Central memory CD8-positive, alpha-beta T cell (primary cell): ENCODE measurements around the gene TAB2.
A peak's percentile ranks its signal among the peaks of the same experiment; 100 is the strongest.

Experiments used
- ATAC-seq: fragments of 150-1000 bp; cut with Tn5 transposase; replicated peaks from 2 replicates; pipeline ENCODE4 v1.10.0; 2022; ENCODE audit warnings: mild to moderate bottlenecking, moderate FRiP score, moderate number of reproducible peaks; ENCODE audit not compliant: poor library complexity, severe bottlenecking; ENCODE audit errors: extremely low read depth
- DNase-seq, 2 donors: peaks; one replicate each; pipeline ENCODE4 v3.0.0; 2021; ENCODE audit warnings: low spot score in 2 of 2
- H3K27ac Mint-ChIP-seq: one replicate; pipeline ENCODE4 v1.8.0; 2022; ENCODE audit warnings: low read depth, mild to moderate bottlenecking, moderate library complexity, mixed read lengths
- H3K27me3 Mint-ChIP-seq: one replicate; pipeline ENCODE4 v1.8.0; 2022; ENCODE audit warnings: mixed read lengths
- H3K36me3 Mint-ChIP-seq: one replicate; pipeline ENCODE4 v1.8.0; 2022; ENCODE audit warnings: mild to moderate bottlenecking, moderate library complexity, mixed read lengths; ENCODE audit not compliant: insufficient read depth
- H3K4me1 Mint-ChIP-seq: one replicate; pipeline ENCODE4 v1.8.0; 2022; ENCODE audit warnings: mixed read lengths
- H3K4me3 Mint-ChIP-seq: one replicate; pipeline ENCODE4 v1.8.0; 2022; ENCODE audit warnings: mild to moderate bottlenecking, moderate library complexity, mixed read lengths
- H3K9me3 Mint-ChIP-seq: one replicate; pipeline ENCODE4 v1.8.0; 2022; ENCODE audit warnings: mixed read lengths

TAB2 gene

DNA sequence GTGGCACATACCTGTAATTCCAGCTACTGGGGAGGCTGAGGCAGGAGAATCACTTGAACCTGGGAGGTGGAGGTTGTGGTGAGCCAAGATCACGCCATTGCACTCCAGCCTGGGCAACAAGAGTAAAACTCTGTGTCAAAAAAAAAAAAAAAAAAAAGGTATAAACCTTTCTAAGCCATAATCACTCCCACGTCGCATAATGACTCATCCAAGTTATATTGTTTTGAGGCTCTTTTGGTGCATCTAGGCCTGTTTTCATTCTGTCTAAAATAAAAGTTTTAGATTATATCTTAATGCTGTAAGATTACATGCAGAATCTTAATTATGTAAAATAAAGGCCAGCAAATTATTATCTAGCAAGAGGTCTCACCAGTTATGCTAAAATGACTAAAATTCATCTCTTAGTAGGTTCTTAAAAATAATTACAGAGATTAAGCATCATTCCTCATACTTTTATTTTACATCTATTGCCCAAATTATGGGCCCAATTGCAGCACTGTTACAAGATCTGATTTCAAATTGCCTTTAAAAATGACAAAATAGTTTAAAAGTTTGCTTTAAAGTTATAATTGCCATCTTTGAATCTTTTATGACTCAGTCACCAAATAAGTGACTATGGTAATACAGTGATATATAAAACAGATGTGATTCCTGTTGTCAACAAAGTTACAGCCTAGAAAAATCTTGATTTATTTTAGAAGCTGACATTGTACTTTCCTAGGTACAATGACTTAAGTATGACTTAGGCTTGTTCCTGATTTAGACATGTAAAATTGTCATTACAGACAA, 72.2 kb downstream of the TAB2 start:
- DNase-seq (no peak), ATAC-seq (no peak)
- Mint-ChIP-seq H3K4me3 (no peak overlapping the region), H3K27ac (no peak overlapping the region), H3K9me3 (peaks cover 10% of the 10 kb centered on the region), H3K4me1 (peaks cover 54% of the 10 kb centered on the region), H3K27me3 (no peaks in the 10 kb centered on the region), H3K36me3 (peaks cover 16% of the 10 kb centered on the region)

DNA sequence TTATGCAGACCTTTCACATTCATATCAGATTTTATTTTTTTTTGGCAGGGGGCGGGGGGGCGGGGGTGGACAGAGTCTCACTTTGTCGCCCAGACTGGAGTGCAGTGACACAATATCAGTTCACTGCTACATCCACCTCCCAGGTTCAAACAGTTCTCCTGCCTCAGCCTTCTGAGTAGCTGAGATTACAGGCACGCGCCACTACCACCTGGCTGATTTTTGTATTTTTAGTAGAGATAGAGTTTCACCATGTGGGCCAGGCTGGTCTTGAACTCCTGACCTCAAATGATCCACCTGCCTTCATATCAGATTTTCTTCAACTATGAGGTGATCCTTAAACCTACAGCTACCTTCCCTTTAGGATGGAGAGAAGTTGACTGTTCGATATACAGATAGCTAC, 74.6 kb downstream of the TAB2 start:
- H3K9me3 Mint-ChIP-seq: peaks cover 2% of the 10 kb centered on the region
- H3K27ac Mint-ChIP-seq: peak overlapping the region; percentile 70
- peaks cover 53% of the 10 kb centered on the region for H3K4me1 Mint-ChIP-seq
- no peaks in the 10 kb centered on the region for H3K27me3 Mint-ChIP-seq
- ATAC-seq (no peak), DNase-seq (no peak)
- H3K4me3 Mint-ChIP-seq: no peak overlapping the region
- peaks cover 14% of the 10 kb centered on the region for H3K36me3 Mint-ChIP-seq

DNA sequence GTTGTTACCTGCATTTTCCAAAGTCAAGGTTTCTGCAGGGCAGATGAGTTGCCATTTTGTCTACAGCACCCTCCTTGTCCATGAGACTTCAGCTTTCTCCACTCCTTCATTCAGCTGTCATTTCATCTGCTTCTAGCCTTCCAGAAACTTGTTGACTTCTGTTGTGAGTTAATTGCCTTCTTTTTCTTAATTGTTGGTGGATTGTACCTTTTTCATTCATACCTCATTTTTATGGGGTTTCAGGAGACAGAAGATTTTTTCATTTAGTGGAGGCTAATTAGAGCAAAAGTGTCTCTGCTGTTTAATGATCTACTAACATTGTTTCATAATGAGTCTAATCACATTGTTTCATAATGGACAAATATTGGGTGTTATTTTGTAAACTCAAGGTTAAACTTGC, 75.0 kb downstream of the TAB2 start:
- Mint-ChIP-seq H3K27me3 (no peaks in the 10 kb centered on the region), H3K4me3 (no peak overlapping the region), H3K4me1 (peaks cover 51% of the 10 kb centered on the region), H3K36me3 (peaks cover 18% of the 10 kb centered on the region), H3K27ac (peak overlapping the region; percentile 70), H3K9me3 (no peaks in the 10 kb centered on the region)
- DNase-seq (no peak), ATAC-seq (no peak)

DNA sequence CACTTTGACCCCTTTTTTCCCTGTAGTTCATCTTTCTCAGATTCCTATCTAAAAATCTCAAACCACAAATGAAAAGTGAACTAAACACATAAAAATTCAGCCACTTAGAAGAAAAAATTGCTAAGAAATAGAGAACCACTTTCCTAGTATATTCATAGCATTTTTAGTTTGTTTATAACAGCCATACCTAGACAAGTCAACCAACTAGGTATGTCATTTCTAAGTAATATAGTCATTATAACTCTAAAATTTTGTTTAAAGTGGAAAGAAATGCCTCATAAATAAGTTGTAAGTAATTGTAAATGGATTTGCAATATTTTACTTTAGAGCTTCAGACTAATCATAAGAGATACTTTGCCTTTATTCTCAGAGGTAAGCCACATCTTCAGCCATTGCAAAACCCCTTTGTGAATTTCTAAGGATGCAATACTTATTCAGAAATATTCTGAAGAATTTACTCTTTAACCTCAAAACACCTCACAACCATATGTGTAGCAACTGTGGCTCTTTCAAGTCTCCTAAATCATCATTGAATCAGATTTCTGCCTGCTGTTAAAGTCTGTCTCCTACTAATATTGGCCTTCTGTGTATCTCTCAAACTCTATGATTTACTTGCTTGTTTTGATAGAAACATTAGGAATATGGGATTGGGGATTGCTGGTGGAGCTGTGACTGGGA, 75.6 kb downstream of the TAB2 start:
- ATAC-seq: no peak
- H3K9me3 Mint-ChIP-seq: no peaks in the 10 kb centered on the region
- peaks cover 20% of the 10 kb centered on the region for H3K36me3 Mint-ChIP-seq
- H3K27me3 Mint-ChIP-seq: no peaks in the 10 kb centered on the region
- peak overlapping the region; percentile 70 for H3K27ac Mint-ChIP-seq
- no peak for DNase-seq
- peaks cover 51% of the 10 kb centered on the region for H3K4me1 Mint-ChIP-seq
- H3K4me3 Mint-ChIP-seq: no peak overlapping the region

DNA sequence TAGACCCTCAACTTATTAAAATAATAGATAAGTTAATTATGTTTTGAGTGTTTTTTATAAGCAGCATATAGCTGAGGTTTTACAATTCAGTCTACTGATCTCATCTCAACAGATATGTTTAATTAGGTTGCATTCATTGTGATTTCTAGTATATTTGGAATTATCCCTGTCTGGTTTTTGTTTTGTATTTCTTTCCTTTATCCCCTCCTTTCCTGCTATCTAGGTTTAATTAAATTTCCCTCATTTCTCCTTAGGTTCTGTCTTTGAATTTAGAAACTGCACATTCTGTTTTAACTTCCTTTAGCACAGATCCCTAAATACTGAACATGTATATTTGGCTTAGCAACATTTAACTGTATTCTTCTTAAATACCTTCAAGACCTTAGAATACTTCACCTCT, 77.7 kb downstream of the TAB2 start:
- H3K27ac Mint-ChIP-seq: peak overlapping the region; percentile 52
- no peak for DNase-seq
- H3K36me3 Mint-ChIP-seq: peaks cover 24% of the 10 kb centered on the region
- no peak for ATAC-seq
- no peak overlapping the region for H3K4me3 Mint-ChIP-seq
- H3K9me3 Mint-ChIP-seq: no peaks in the 10 kb centered on the region
- peaks cover 51% of the 10 kb centered on the region for H3K4me1 Mint-ChIP-seq
- no peaks in the 10 kb centered on the region for H3K27me3 Mint-ChIP-seq

DNA sequence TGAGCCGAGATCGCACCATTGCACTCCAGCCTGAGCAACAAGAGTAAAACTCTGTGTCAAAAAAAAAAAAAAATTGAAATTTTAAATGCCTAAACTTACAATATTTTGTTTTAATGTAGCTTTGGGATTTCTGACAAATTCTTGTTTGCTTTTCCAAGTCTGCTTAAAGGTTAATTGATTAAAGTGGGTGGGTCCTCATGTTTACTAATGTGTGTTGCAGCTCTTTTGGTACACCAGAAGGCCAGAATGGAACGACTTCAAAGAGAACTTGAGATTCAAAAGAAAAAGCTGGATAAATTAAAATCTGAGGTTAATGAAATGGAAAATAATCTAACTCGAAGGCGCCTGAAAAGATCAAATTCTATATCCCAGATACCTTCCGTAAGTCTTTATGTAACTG, 79.9 kb downstream of the TAB2 start:
- no peaks in the 10 kb centered on the region for H3K27me3 Mint-ChIP-seq
- H3K9me3 Mint-ChIP-seq: no peaks in the 10 kb centered on the region
- no peak overlapping the region for H3K27ac Mint-ChIP-seq
- DNase-seq: no peak
- no peak overlapping the region for H3K4me3 Mint-ChIP-seq
- peaks cover 42% of the 10 kb centered on the region for H3K4me1 Mint-ChIP-seq
- no peak for ATAC-seq
- peaks cover 38% of the 10 kb centered on the region for H3K36me3 Mint-ChIP-seq

DNA sequence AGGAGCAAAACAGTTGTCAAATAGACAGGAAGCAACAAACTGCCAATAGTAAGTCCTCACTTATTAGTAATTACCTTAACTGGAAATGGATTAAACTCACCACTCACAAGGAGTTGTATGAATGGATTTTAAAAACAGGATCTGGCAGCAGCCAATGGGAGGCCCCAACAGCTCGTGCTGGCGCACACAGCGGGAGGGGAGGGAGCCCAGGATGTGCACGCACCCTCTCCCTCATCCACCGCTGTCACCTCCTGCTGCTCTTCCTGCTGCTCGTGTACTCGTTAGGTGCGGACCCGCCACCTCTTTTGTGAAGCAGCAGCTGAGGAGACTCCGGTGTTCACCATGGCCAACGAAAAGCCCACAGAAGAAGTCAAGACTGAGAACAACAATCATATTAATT, 82.5 kb downstream of the TAB2 start, which contains the start of gene SUMO4:
Gene SUMO4, plus strand, starts transcription at position 213 of the 400 bp plus-strand sequence. Its CDS starts 130 bp downstream, at position 343.
- Mint-ChIP-seq H3K4me1 (peaks cover 25% of the 10 kb centered on the region), H3K4me3 (no peak within 1 kb of the TSS), H3K36me3 (peaks cover 43% of the 10 kb centered on the region), H3K9me3 (no peaks in the 10 kb centered on the region), H3K27ac (peak within 1 kb of the TSS; percentile 10), H3K27me3 (no peaks in the 10 kb centered on the region)
- no peak for DNase-seq
- ATAC-seq: no peak

DNA sequence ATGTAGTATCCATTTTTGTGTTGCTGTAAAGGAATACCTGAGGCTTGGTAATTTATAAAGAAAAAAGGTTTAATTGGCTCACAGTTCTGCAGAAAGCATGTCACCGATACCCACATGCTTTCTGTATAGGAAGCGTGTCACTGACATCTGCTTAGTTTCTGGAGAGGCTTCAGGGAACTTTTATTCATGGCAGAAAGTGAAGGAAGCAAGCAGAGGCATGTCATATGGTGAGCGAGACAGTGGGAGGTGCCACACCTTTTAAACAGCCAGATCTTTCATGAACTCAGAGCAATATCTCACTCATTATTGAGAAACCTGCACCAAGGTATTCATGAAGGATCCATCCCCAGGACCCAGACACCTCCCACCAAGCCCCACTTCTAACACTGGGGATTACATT, 86.0 kb downstream of the TAB2 start:
- Mint-ChIP-seq H3K4me3 (no peak overlapping the region), H3K9me3 (no peaks in the 10 kb centered on the region), H3K27ac (no peak overlapping the region), H3K4me1 (peaks cover 17% of the 10 kb centered on the region), H3K36me3 (peaks cover 41% of the 10 kb centered on the region), H3K27me3 (no peaks in the 10 kb centered on the region)
- no peak for ATAC-seq
- DNase-seq: no peak

DNA sequence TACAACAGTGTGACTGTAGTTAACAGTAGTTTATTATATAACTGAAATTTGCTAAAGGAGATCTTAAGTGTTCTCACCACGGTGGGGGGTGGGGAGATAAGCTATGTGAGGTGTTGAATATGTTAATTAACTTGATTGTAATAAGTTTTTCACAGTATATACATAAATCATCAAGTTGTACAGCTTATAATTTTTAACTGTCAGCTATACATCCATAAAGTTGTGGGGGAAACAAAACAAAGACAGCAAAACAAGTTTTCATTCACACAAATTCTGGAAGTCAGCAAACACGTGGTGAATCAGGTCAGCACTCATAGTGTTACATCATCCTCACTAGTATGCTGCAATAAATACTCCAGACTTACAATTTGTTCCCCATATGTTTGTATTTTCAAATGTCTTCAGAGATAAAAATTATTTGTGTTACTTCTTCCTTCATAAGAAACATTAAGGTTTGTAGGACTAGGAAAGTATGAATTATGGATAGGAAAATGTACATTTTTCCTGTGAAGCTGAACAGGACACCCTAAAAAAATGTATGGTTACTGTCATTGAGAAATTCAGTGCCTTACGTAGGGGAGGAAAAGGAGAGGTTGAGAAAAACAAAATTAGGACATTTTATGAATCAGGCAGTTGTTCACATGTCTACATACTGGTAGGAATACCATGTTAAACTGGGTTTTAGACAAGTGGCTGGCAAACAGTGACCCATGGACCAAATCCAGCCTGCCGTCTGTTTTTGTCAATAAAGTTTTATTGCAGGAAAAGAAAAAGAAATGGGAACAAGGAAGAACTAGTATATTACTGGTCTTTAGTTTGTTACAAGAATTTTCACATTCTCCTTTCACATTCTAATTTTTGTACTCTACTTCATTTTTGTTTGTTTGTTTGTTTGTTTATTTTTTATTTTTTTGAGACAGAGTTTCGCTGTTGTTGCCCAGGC, 88.6 kb downstream of the TAB2 start:
- Mint-ChIP-seq H3K9me3 (no peaks in the 10 kb centered on the region), H3K36me3 (peaks cover 36% of the 10 kb centered on the region), H3K4me1 (peaks cover 17% of the 10 kb centered on the region), H3K4me3 (no peak overlapping the region), H3K27me3 (no peaks in the 10 kb centered on the region), H3K27ac (peak overlapping the region; percentile 55)
- ATAC-seq (no peak), DNase-seq (no peak)

DNA sequence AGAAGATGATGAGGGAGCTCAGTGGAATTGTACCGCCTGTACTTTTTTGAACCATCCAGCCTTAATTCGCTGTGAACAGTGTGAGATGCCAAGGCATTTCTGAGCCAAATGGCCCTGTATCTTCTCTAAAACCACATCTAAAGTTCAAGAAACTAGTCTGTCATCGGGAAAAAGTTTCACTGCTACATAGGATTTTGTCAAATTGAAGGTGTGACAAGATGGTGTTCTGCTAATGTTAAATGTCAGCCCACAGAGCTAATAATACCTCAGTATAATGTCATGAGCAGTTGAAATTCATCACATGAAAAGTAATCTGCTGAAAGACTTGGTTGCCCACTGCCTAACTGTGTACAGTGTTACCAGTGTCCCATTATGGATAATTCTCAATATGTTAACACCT, 92.1 kb downstream of the TAB2 start:
- no peak for DNase-seq
- peaks cover 11% of the 10 kb centered on the region for H3K4me1 Mint-ChIP-seq
- no peak overlapping the region for H3K4me3 Mint-ChIP-seq
- peaks cover 20% of the 10 kb centered on the region for H3K36me3 Mint-ChIP-seq
- no peak for ATAC-seq
- no peak overlapping the region for H3K27ac Mint-ChIP-seq
- H3K9me3 Mint-ChIP-seq: no peaks in the 10 kb centered on the region
- H3K27me3 Mint-ChIP-seq: no peaks in the 10 kb centered on the region

DNA sequence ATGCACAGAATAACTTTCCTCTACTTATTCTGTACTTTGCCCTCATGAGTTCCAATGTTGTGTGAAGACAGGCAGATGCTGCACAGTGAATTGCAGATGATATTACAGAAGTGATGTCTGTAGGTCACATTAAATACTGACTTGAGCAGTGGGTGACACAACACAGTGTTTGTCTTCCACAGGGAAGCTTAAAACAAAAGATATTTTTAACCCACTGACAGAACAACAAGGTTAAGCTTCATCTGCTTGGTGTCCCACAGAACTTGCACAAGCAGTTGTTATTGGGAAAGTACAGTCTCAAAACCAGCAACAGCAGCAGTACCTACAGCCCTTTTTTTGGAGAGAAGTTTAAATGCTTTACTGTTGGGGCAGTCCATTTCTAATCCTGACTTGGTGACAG, 93.0 kb downstream of the TAB2 start:
- H3K4me1 Mint-ChIP-seq: peaks cover 9% of the 10 kb centered on the region
- ATAC-seq (no peak), DNase-seq (no peak)
- H3K4me3 Mint-ChIP-seq: no peak overlapping the region
- H3K27ac Mint-ChIP-seq: no peak overlapping the region
- no peaks in the 10 kb centered on the region for H3K27me3 Mint-ChIP-seq
- H3K9me3 Mint-ChIP-seq: no peaks in the 10 kb centered on the region
- peaks cover 17% of the 10 kb centered on the region for H3K36me3 Mint-ChIP-seq

DNA sequence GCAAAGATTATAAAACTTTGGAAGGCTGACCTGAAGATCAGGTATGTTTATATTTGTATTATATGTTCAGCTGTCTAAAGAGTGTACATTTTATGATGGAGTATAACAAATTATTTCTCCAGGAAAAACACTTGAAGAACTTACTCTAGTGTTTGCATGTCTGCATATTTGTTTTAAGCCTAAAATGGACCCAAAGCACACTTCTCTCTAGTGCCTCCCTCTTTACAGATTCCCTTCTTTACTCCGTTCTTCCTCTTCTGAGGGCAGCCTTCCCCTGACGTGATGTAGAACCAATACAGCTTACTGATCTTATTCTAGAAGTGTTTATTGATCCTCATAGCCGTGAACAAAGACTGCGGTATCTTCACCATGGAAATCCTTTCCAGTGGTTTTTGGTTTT, 96.5 kb downstream of the TAB2 start:
- no peaks in the 10 kb centered on the region for H3K9me3 Mint-ChIP-seq
- H3K4me1 Mint-ChIP-seq: peaks cover 12% of the 10 kb centered on the region
- ATAC-seq (no peak), DNase-seq (no peak)
- H3K27me3 Mint-ChIP-seq: no peaks in the 10 kb centered on the region
- no peak overlapping the region for H3K4me3 Mint-ChIP-seq
- H3K27ac Mint-ChIP-seq: no peak overlapping the region
- peaks cover 13% of the 10 kb centered on the region for H3K36me3 Mint-ChIP-seq
